ENCODE results near the gene LPP.

Gene LPP

DNA sequence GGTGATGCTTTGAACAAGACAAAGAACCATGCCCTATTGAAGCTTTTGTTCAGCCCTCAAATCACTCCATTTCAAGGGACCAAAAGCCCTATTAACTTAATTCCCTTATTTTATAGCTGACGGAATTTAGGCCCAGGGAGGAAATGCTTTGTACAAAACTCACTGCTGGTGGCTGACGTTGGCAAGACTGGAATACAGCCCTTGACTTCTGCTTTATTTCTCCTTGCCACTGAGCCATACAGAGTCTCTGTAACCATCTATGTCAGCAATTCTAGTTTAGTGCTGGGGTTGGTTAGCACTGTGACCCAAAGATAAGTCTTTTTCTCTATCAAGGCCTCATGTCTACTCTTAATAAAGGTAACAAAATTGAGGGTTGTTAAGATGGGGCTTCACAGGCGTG lies 701.7 kb downstream of the LPP start:
- no peak overlapping the region for H3K27ac Mint-ChIP-seq
- no peak overlapping the region for H3K4me3 Mint-ChIP-seq
- no peak for DNase-seq
- H3K27me3 Mint-ChIP-seq: no peaks in the 10 kb centered on the region
- H3K4me1 Mint-ChIP-seq (ENCODE audit: low read depth): peaks cover 3% of the 10 kb centered on the region
- H3K9me3 Mint-ChIP-seq: no peaks in the 10 kb centered on the region
- H3K36me3 Mint-ChIP-seq (ENCODE audit: low read depth): no peaks in the 10 kb centered on the region

DNA sequence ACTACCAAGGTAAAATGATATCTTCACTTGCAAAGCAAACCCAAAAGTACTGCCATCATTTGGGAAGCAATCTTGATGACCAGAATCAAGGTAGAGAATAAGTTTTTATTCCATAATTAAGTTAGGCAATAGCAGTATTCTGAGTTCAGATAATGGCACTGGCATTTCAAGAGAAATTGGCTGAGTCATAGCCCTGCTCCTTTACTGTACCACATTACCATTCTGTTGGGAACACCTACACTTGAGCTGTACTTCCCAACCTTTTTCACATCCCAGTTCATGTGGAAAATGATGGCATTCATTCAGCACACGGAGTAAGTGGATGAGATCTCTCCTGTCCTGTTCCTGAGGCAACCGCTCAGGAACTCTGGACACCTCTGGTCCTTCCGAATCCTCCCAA lies 706.2 kb downstream of the LPP start:
- H3K4me3 Mint-ChIP-seq: no peak overlapping the region
- DNase-seq: no peak
- peaks cover 9% of the 10 kb centered on the region for H3K4me1 Mint-ChIP-seq (ENCODE audit: low read depth)
- H3K27ac Mint-ChIP-seq: no peak overlapping the region
- no peaks in the 10 kb centered on the region for H3K36me3 Mint-ChIP-seq (ENCODE audit: low read depth)
- no peaks in the 10 kb centered on the region for H3K27me3 Mint-ChIP-seq
- no peaks in the 10 kb centered on the region for H3K9me3 Mint-ChIP-seq

DNA sequence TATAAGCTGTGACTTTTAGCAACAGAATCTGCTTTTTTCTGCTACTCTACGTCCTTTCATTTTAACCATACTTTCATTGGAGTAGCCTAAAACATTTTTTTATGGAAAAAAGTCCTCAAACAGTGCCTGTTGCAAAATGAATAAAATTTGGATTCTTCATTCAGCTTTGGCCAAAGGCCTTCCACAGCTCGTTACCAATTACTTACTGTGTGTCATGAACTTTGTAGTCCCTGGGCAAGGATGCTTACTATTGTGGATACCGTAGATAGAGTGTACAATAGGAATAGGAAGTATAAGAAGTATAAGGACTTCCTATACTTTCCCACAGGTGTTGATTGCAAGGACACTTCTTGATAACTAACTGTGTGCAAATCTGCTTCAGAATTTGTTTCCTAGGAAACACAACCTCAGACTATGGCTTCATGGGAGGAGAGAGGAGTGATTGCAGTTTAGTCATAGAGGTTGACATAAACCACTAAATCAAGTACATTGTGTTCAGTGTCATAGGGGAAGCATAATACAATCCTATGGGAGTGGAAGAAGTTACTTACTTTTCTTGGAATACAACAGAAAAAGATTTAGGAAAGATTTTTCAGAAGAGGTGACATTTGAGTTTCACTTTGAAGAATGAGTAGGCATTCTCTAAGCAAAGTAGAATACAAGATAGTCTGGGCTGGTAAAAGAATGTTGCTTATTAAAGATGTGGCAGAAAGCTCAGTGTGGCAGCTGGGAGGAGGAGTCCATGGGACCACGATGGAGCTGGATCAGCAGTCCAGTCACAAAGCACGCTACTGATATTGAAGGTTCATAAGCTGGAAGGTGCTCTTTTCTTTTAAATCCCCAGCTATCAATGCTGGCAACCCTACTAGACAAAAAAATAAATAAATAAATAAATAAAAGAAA lies 708.1 kb downstream of the LPP start:
- Mint-ChIP-seq H3K27ac (no peak overlapping the region), H3K4me1 (ENCODE audit: low read depth) (peaks cover 9% of the 10 kb centered on the region), H3K36me3 (ENCODE audit: low read depth) (peaks cover 12% of the 10 kb centered on the region), H3K27me3 (no peaks in the 10 kb centered on the region), H3K9me3 (no peaks in the 10 kb centered on the region), H3K4me3 (no peak overlapping the region)
- DNase-seq: no peak

- no peak overlapping the region for H3K27ac Mint-ChIP-seq
- peaks cover 9% of the 10 kb centered on the region for H3K4me1 Mint-ChIP-seq (ENCODE audit: low read depth)
- DNase-seq: no peak
- H3K27me3 Mint-ChIP-seq: no peaks in the 10 kb centered on the region
- H3K36me3 Mint-ChIP-seq (ENCODE audit: low read depth): peaks cover 16% of the 10 kb centered on the region
- H3K9me3 Mint-ChIP-seq: no peaks in the 10 kb centered on the region
- H3K4me3 Mint-ChIP-seq: no peak overlapping the region
These were observed 710.0 kb downstream of the LPP start for GRCh38 chr3:188863999-188864406.

- Mint-ChIP-seq H3K4me3 (no peak overlapping the region), H3K9me3 (no peaks in the 10 kb centered on the region), H3K4me1 (ENCODE audit: low read depth) (no peaks in the 10 kb centered on the region), H3K27me3 (no peaks in the 10 kb centered on the region), H3K27ac (no peak overlapping the region), H3K36me3 (ENCODE audit: low read depth) (peaks cover 21% of the 10 kb centered on the region)
- DNase-seq: no peak
These were observed 713.8 kb downstream of the LPP start for GRCh38 chr3:188867691-188868265.

GRCh38 chr3:188868803-188869202 lies 714.8 kb downstream of the LPP start:
- no peak overlapping the region for H3K4me3 Mint-ChIP-seq
- no peaks in the 10 kb centered on the region for H3K4me1 Mint-ChIP-seq (ENCODE audit: low read depth)
- H3K27ac Mint-ChIP-seq: no peak overlapping the region
- H3K36me3 Mint-ChIP-seq (ENCODE audit: low read depth): peaks cover 31% of the 10 kb centered on the region
- H3K9me3 Mint-ChIP-seq: no peaks in the 10 kb centered on the region
- H3K27me3 Mint-ChIP-seq: no peaks in the 10 kb centered on the region
- DNase-seq: no peak

- no peak for DNase-seq
- no peak overlapping the region for H3K4me3 Mint-ChIP-seq
- no peak overlapping the region for H3K27ac Mint-ChIP-seq
- H3K9me3 Mint-ChIP-seq: no peaks in the 10 kb centered on the region
- H3K4me1 Mint-ChIP-seq (ENCODE audit: low read depth): no peaks in the 10 kb centered on the region
- H3K27me3 Mint-ChIP-seq: no peaks in the 10 kb centered on the region
- H3K36me3 Mint-ChIP-seq (ENCODE audit: low read depth): peaks cover 39% of the 10 kb centered on the region
These were observed 715.7 kb downstream of the LPP start for GRCh38 chr3:188869628-188870027.

GRCh38 chr3:188870431-188870830 lies 716.5 kb downstream of the LPP start:
- H3K36me3 Mint-ChIP-seq (ENCODE audit: low read depth): peaks cover 47% of the 10 kb centered on the region

DNA sequence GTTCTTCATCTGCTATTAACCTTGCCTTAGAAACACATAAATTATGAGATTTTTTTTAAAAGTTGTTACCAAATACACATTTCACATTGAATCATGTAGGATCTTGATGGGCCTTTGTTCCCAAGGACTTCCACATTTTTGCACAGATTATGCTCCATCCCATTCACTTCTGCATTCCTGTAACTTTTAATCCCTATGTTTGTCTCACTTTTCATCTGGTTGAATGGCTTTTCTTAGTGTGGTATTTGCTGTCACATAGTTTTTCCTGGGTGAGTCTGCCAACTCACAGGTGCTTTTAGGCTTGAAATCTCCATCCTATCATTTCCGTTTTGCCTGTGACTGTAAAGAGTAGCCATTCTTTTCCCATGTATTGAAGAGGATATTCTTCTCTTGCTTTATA lies 720.6 kb downstream of the LPP start:
- peaks cover 44% of the 10 kb centered on the region for H3K36me3 Mint-ChIP-seq (ENCODE audit: low read depth)
- H3K4me3 Mint-ChIP-seq: no peak overlapping the region
- no peaks in the 10 kb centered on the region for H3K27me3 Mint-ChIP-seq
- no peak overlapping the region for H3K27ac Mint-ChIP-seq
- DNase-seq: no peak
- no peaks in the 10 kb centered on the region for H3K9me3 Mint-ChIP-seq
- peaks cover 10% of the 10 kb centered on the region for H3K4me1 Mint-ChIP-seq (ENCODE audit: low read depth)

More at GRCh38 chr3:188870431-188870830, 716.5 kb downstream of the LPP start:
- Mint-ChIP-seq H3K4me3 (no peak overlapping the region), H3K4me1 (ENCODE audit: low read depth) (peaks cover 5% of the 10 kb centered on the region), H3K9me3 (no peaks in the 10 kb centered on the region), H3K27ac (no peak overlapping the region), H3K27me3 (no peaks in the 10 kb centered on the region)
- no peak for DNase-seq

- Mint-ChIP-seq H3K4me1 (ENCODE audit: low read depth) (peaks cover 10% of the 10 kb centered on the region), H3K36me3 (ENCODE audit: low read depth) (peaks cover 46% of the 10 kb centered on the region), H3K9me3 (no peaks in the 10 kb centered on the region), H3K27me3 (no peaks in the 10 kb centered on the region), H3K4me3 (no peak overlapping the region), H3K27ac (no peak overlapping the region)
- DNase-seq: no peak
These were observed 721.5 kb downstream of the LPP start for GRCh38 chr3:188875413-188875812.

- H3K9me3 Mint-ChIP-seq: no peaks in the 10 kb centered on the region
- H3K36me3 Mint-ChIP-seq (ENCODE audit: low read depth): peaks cover 49% of the 10 kb centered on the region
- no peak for DNase-seq
- H3K27ac Mint-ChIP-seq: no peak overlapping the region
- no peaks in the 10 kb centered on the region for H3K27me3 Mint-ChIP-seq
- H3K4me3 Mint-ChIP-seq: no peak overlapping the region
- peaks cover 14% of the 10 kb centered on the region for H3K4me1 Mint-ChIP-seq (ENCODE audit: low read depth)
These were observed 722.4 kb downstream of the LPP start for GRCh38 chr3:188876370-188876769.

- DNase-seq: no peak
- peaks cover 14% of the 10 kb centered on the region for H3K4me1 Mint-ChIP-seq (ENCODE audit: low read depth)
These were observed 723.4 kb downstream of the LPP start for GRCh38 chr3:188877381-188877780.

DNA sequence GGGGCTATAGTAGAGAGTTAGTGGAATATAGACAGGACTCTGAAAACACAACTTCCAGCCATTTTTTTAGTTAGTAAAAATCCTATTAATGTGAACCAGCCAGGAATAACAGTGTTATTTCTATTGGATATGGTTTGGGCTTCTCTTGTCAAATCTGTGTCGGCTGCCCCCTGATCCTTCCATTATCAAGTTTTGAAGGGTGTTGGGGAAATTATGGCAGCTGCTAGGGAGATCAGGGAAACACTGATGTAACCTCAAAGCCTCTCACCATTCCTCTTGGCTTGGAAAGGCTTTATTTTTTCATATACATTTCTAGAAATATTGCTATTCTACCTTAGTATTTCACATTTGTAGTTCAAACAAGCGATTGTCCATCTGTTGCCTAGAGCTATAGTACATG lies 724.1 kb downstream of the LPP start:
- no peak overlapping the region for H3K4me3 Mint-ChIP-seq
- no peak for DNase-seq
- no peaks in the 10 kb centered on the region for H3K9me3 Mint-ChIP-seq
- H3K4me1 Mint-ChIP-seq (ENCODE audit: low read depth): peaks cover 14% of the 10 kb centered on the region
- no peak overlapping the region for H3K27ac Mint-ChIP-seq
- peaks cover 50% of the 10 kb centered on the region for H3K36me3 Mint-ChIP-seq (ENCODE audit: low read depth)
- H3K27me3 Mint-ChIP-seq: no peaks in the 10 kb centered on the region

More at GRCh38 chr3:188877381-188877780, 723.4 kb downstream of the LPP start:
- no peaks in the 10 kb centered on the region for H3K9me3 Mint-ChIP-seq
- H3K27me3 Mint-ChIP-seq: no peaks in the 10 kb centered on the region
- H3K36me3 Mint-ChIP-seq (ENCODE audit: low read depth): peaks cover 52% of the 10 kb centered on the region
- no peak overlapping the region for H3K27ac Mint-ChIP-seq
- H3K4me3 Mint-ChIP-seq: no peak overlapping the region

- H3K27ac Mint-ChIP-seq: no peak overlapping the region
- no peak overlapping the region for H3K4me3 Mint-ChIP-seq
- DNase-seq: no peak
- H3K27me3 Mint-ChIP-seq: no peaks in the 10 kb centered on the region
- H3K4me1 Mint-ChIP-seq (ENCODE audit: low read depth): peaks cover 6% of the 10 kb centered on the region
- no peaks in the 10 kb centered on the region for H3K9me3 Mint-ChIP-seq
- H3K36me3 Mint-ChIP-seq (ENCODE audit: low read depth): peaks cover 26% of the 10 kb centered on the region
These were observed 728.1 kb downstream of the LPP start for GRCh38 chr3:188881954-188882641.

Data from activated T-cell treated with anti-CD3 and anti-CD28 coated beads, Interleukin-2, amount 50 U/mL, for 24 hours (primary cell).